ENCODE data around the gene FAM163B. TPM values are rescaled to one million over a fixed set of nuclear protein-coding genes. Genes with fewer than 3 reads are reported as not detected.

Gene FAM163B
- total RNA-seq, 2 experiments from 2014 or later = not detected

GRCh38 chr9:133584167-133584558, 25.0 kb downstream of the FAM163B start:
- no peak overlapping the region for H3K27ac Mint-ChIP-seq
- intact Hi-C loops (cut with DNase I, micrococcal nuclease) = loop anchor here in 1 of 2 experiments (10.0 kb wide), 1 partner anchor 411 kb away; the partner anchor contains the start of gene VAV2
- H3K27me3 Mint-ChIP-seq = peaks cover 29% of the 10 kb centered on the region
- no peaks in the 10 kb centered on the region for H3K36me3 Mint-ChIP-seq (ENCODE audit: low read depth)
- ATAC-seq (no peak), DNase-seq (no peak)
- CTCF ChIA-PET = interaction anchor here (0.9 to 1.1 kb wide), 2 partner anchors 20 to 143 kb away, joined by 4 to 8 read pairs; no protein-coding TSS in a partner anchor
- peaks cover 3% of the 10 kb centered on the region for H3K4me1 Mint-ChIP-seq
- peaks cover 2% of the 10 kb centered on the region for H3K9me3 Mint-ChIP-seq (ENCODE audit: low read depth)
- no peak overlapping the region for H3K4me3 Mint-ChIP-seq
- POLR2A ChIA-PET = no interaction called here

- CTCF ChIA-PET = no interaction called here
Measured at GRCh38 chr9:133583586-133583985, 25.6 kb downstream of the FAM163B start.

GRCh38 chr9:133583111-133583510, 26.1 kb downstream of the FAM163B start:
- DNase-seq = no peak
- no peak for ATAC-seq
- ChIA-PET CTCF (no interaction called here), POLR2A (interaction anchor here (0.7 kb wide), 1 partner anchor 487 kb away, joined by 3 read pairs; no protein-coding TSS in a partner anchor)
- intact Hi-C loops (cut with DNase I, micrococcal nuclease) = loop anchor here in 1 of 2 experiments (10.0 kb wide), 1 partner anchor 412 kb away; the partner anchor contains the start of gene VAV2
- H3K36me3 Mint-ChIP-seq (ENCODE audit: low read depth) = no peaks in the 10 kb centered on the region
- no peaks in the 10 kb centered on the region for H3K9me3 Mint-ChIP-seq (ENCODE audit: low read depth)
- H3K27ac Mint-ChIP-seq = no peak overlapping the region
- H3K4me1 Mint-ChIP-seq = peaks cover 3% of the 10 kb centered on the region
- no peak overlapping the region for H3K4me3 Mint-ChIP-seq
- peaks cover 32% of the 10 kb centered on the region for H3K27me3 Mint-ChIP-seq

More at GRCh38 chr9:133583586-133583985, 25.6 kb downstream of the FAM163B start:
- POLR2A ChIA-PET = interaction anchor here (0.7 kb wide), 1 partner anchor 487 kb away, joined by 3 read pairs; no protein-coding TSS in a partner anchor
- Mint-ChIP-seq H3K27me3 (peaks cover 29% of the 10 kb centered on the region), H3K27ac (no peak overlapping the region), H3K4me3 (no peak overlapping the region), H3K4me1 (peaks cover 3% of the 10 kb centered on the region), H3K9me3 (ENCODE audit: low read depth) (peaks cover 2% of the 10 kb centered on the region), H3K36me3 (ENCODE audit: low read depth) (no peaks in the 10 kb centered on the region)
- ATAC-seq (no peak), DNase-seq (no peak)
- intact Hi-C loops (cut with DNase I, micrococcal nuclease) = loop anchor here in 1 of 2 experiments (10.0 kb wide), 1 partner anchor 411 kb away; the partner anchor contains the start of gene VAV2

- Mint-ChIP-seq H3K27ac (no peak overlapping the region), H3K4me3 (no peak overlapping the region), H3K9me3 (ENCODE audit: low read depth) (no peaks in the 10 kb centered on the region), H3K27me3 (peaks cover 35% of the 10 kb centered on the region), H3K36me3 (ENCODE audit: low read depth) (no peaks in the 10 kb centered on the region), H3K4me1 (peaks cover 3% of the 10 kb centered on the region)
- intact Hi-C loops (cut with DNase I, micrococcal nuclease) = loop anchor here in 1 of 2 experiments (10.0 kb wide), 1 partner anchor 412 kb away; the partner anchor contains the start of gene VAV2
- CTCF ChIA-PET = no interaction called here
- no peak for DNase-seq
- POLR2A ChIA-PET = no interaction called here
- no peak for ATAC-seq
Measured at GRCh38 chr9:133582501-133583045, 26.6 kb downstream of the FAM163B start.

GRCh38 chr9:133581513-133582343, 27.5 kb downstream of the FAM163B start:
- ATAC-seq = no peak
- POLR2A ChIA-PET = interaction anchor here (0.6 kb wide), 1 partner anchor 1909 kb away, joined by 3 read pairs; no protein-coding TSS in a partner anchor

GRCh38 chr9:133581011-133581410, 28.2 kb downstream of the FAM163B start:
- intact Hi-C loops (cut with DNase I, micrococcal nuclease) = loop anchor here in 1 of 2 experiments (10.0 kb wide), 1 partner anchor 414 kb away; the partner anchor contains the start of gene VAV2
- peaks cover 10% of the 10 kb centered on the region for H3K4me1 Mint-ChIP-seq

More at GRCh38 chr9:133581513-133582343, 27.5 kb downstream of the FAM163B start:
- DNase-seq = no peak
- Mint-ChIP-seq H3K4me3 (no peak overlapping the region), H3K4me1 (peaks cover 6% of the 10 kb centered on the region), H3K9me3 (ENCODE audit: low read depth) (no peaks in the 10 kb centered on the region), H3K27me3 (peaks cover 38% of the 10 kb centered on the region), H3K27ac (no peak overlapping the region), H3K36me3 (ENCODE audit: low read depth) (no peaks in the 10 kb centered on the region)
- CTCF ChIA-PET = interaction anchor here (0.5 to 1.7 kb wide), 6 partner anchors 9 to 201 kb away, joined by 3 to 7 read pairs (median 4); no protein-coding TSS in a partner anchor
- intact Hi-C loops (cut with DNase I, micrococcal nuclease) = loop anchor here in 1 of 2 experiments (10.0 kb wide), 1 partner anchor 413 kb away; the partner anchor contains the start of gene VAV2

GRCh38 chr9:133580419-133580738, 28.8 kb downstream of the FAM163B start:
- ChIA-PET POLR2A (no interaction called here), CTCF (interaction anchor here (1.1 to 1.7 kb wide), 2 partner anchors 12 to 202 kb away, joined by 3 to 7 read pairs; no protein-coding TSS in a partner anchor)
- Mint-ChIP-seq H3K9me3 (ENCODE audit: low read depth) (no peaks in the 10 kb centered on the region), H3K27me3 (peaks cover 38% of the 10 kb centered on the region), H3K4me1 (peaks cover 10% of the 10 kb centered on the region), H3K36me3 (ENCODE audit: low read depth) (no peaks in the 10 kb centered on the region), H3K4me3 (no peak overlapping the region), H3K27ac (no peak overlapping the region)
- ATAC-seq (no peak), DNase-seq (no peak)
- intact Hi-C loops (cut with DNase I, micrococcal nuclease) = loop anchor here in 1 of 2 experiments (10.0 kb wide), 1 partner anchor 414 kb away; the partner anchor contains the start of gene VAV2

More at GRCh38 chr9:133581011-133581410, 28.2 kb downstream of the FAM163B start:
- Mint-ChIP-seq H3K4me3 (no peak overlapping the region), H3K9me3 (ENCODE audit: low read depth) (no peaks in the 10 kb centered on the region), H3K36me3 (ENCODE audit: low read depth) (no peaks in the 10 kb centered on the region), H3K27me3 (peaks cover 42% of the 10 kb centered on the region), H3K27ac (no peak overlapping the region)
- CTCF ChIA-PET = interaction anchor here (0.5 to 1.7 kb wide), 4 partner anchors 11 to 201 kb away, joined by 3 to 7 read pairs (median 3); no protein-coding TSS in a partner anchor
- DNase-seq = no peak
- no peak for ATAC-seq
- POLR2A ChIA-PET = interaction anchor here (0.6 kb wide), 1 partner anchor 1910 kb away, joined by 3 read pairs; no protein-coding TSS in a partner anchor

GRCh38 chr9:133579601-133580418, 29.4 kb downstream of the FAM163B start:
- Mint-ChIP-seq H3K27ac (no peak overlapping the region), H3K36me3 (ENCODE audit: low read depth) (no peaks in the 10 kb centered on the region), H3K9me3 (ENCODE audit: low read depth) (no peaks in the 10 kb centered on the region), H3K4me1 (peaks cover 7% of the 10 kb centered on the region), H3K27me3 (peaks cover 35% of the 10 kb centered on the region), H3K4me3 (no peak overlapping the region)
- no peak for DNase-seq
- intact Hi-C loops (cut with DNase I, micrococcal nuclease) = loop anchor here in 1 of 2 experiments (10.0 kb wide), 1 partner anchor 415 kb away; the partner anchor contains the start of gene VAV2
- no peak for ATAC-seq
- CTCF ChIA-PET = no interaction called here
- POLR2A ChIA-PET = no interaction called here

GRCh38 chr9:133578524-133579441, 30.4 kb downstream of the FAM163B start:
- peaks cover 27% of the 10 kb centered on the region for H3K27me3 Mint-ChIP-seq
- CTCF ChIA-PET = no interaction called here
- H3K9me3 Mint-ChIP-seq (ENCODE audit: low read depth) = no peaks in the 10 kb centered on the region
- H3K4me3 Mint-ChIP-seq = no peak overlapping the region
- DNase-seq (no peak), ATAC-seq (no peak)
- POLR2A ChIA-PET = no interaction called here
- no peak overlapping the region for H3K27ac Mint-ChIP-seq
- H3K36me3 Mint-ChIP-seq (ENCODE audit: low read depth) = no peaks in the 10 kb centered on the region
- intact Hi-C loops (cut with DNase I, micrococcal nuclease) = no loop called here
- peaks cover 7% of the 10 kb centered on the region for H3K4me1 Mint-ChIP-seq

GRCh38 chr9:133577737-133578112, 31.5 kb downstream of the FAM163B start:
- no peak overlapping the region for H3K4me3 Mint-ChIP-seq
- H3K27me3 Mint-ChIP-seq = peaks cover 26% of the 10 kb centered on the region
- ATAC-seq (no peak), DNase-seq (no peak)
- ChIA-PET CTCF (no interaction called here), POLR2A (no interaction called here)
- peaks cover 7% of the 10 kb centered on the region for H3K4me1 Mint-ChIP-seq
- intact Hi-C loops (cut with DNase I, micrococcal nuclease) = no loop called here
- H3K9me3 Mint-ChIP-seq (ENCODE audit: low read depth) = no peaks in the 10 kb centered on the region
- H3K27ac Mint-ChIP-seq = no peak overlapping the region
- no peaks in the 10 kb centered on the region for H3K36me3 Mint-ChIP-seq (ENCODE audit: low read depth)

All from activated CD4-positive, alpha-beta T cell treated with anti-CD3 and anti-CD28 coated beads for 36 hours (primary cell).